ENCODE data around the gene MAPK1. TPM values are rescaled to one million over a fixed set of nuclear protein-coding genes. Genes with fewer than 3 reads are reported as not detected.

The MAPK1 gene
- total and polyA plus RNA-seq, 2 donors (not counting 3 experiments of a cell fraction or from before 2014, with no cell fraction given) = 50.9 to 163 TPM

GRCh38 chr22:21753374-21754111 is 113.9 kb downstream of the MAPK1 start:
- POLR2A ChIA-PET = no interaction called here
- no peak for DNase-seq (ENCODE audit: low read depth, low spot score)
- dilution Hi-C loops (cut with MboI; ENCODE audit: extremely low pct_ligation_motif_present, low sequenced_read_pairs) = no loop called here

More at GRCh38 chr22:21753374-21754111, 113.9 kb downstream of the MAPK1 start:
- no TSS peak for BruUV-seq (replicated peaks)
- no peaks in the 10 kb centered on the region for H3K9me1 ChIP-seq (replicated peaks; ENCODE audit: control insufficient read depth, extremely low read depth, insufficient read depth, low read length)
- H3K79me2 ChIP-seq (ENCODE audit: control insufficient read depth, insufficient read depth, low read length) = no peaks in the 10 kb centered on the region
- no peak overlapping the region for H3K9ac ChIP-seq (replicated peaks; ENCODE audit: extremely low read depth, insufficient read depth, low read length)
- intact Hi-C loops (cut with micrococcal nuclease) = no loop called here
- no peak overlapping the region for H3K4me3 ChIP-seq (replicated peaks in 1 of 3; ENCODE audit: insufficient read depth in 1 of 3, low read depth in 1 of 3, low read length in 3 of 3)
- no peak overlapping the region for H3K27ac ChIP-seq (ENCODE audit: insufficient read depth, low read depth, low read length)
- no peak overlapping the region for H2AFZ ChIP-seq (ENCODE audit: low read depth, low read length)
- CTCF ChIA-PET = interaction anchor here (0.7 kb wide), 1 partner anchor 33 kb away, joined by 4 read pairs; no protein-coding TSS in a partner anchor
- peaks cover 0 to 4% of the 10 kb centered on the region in 2 experiments for H3K36me3 ChIP-seq (ENCODE audit: control insufficient read depth in 2 of 2, extremely low read depth in 1 of 2, insufficient read depth in 2 of 2, low read length in 2 of 2)
- H3K27me3 ChIP-seq (ENCODE audit: control insufficient read depth in 2 of 2, insufficient read depth in 2 of 2, low read length in 2 of 2) = no peaks in the 10 kb centered on the region
- H3K9me3 ChIP-seq (replicated peaks; ENCODE audit: control insufficient read depth, insufficient read depth, low read length) = no peaks in the 10 kb centered on the region
- no peak overlapping the region for H3K4me2 ChIP-seq (ENCODE audit: insufficient read depth, low read length)
- no peaks in the 10 kb centered on the region for H4K20me1 ChIP-seq (replicated peaks; ENCODE audit: control insufficient read depth, extremely low read depth, insufficient read depth, low read length)
- TF ChIP-seq GATA2 (IDR thresholded peaks at IDR 0.05; ENCODE audit: insufficient read depth, insufficient read length, low read depth, low read length) = no peak
- no peak for TF ChIP-seq POLR2A (IDR thresholded peaks at IDR 0.05; ENCODE audit: low read depth, low read length)
- TF ChIP-seq POLR2AphosphoS5 (IDR thresholded peaks at IDR 0.05; ENCODE audit: insufficient read depth, low read depth, low read length) = no peak
- TF ChIP-seq, protein P1, sequence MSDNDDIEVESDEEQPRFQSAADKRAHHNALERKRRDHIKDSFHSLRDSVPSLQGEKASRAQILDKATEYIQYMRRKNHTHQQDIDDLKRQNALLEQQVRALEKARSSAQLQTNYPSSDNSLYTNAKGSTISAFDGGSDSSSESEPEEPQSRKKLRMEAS (IDR thresholded peaks at IDR 0.05; ENCODE audit: insufficient read depth, insufficient read length) = no peak
- TF ChIP-seq, protein P2, sequence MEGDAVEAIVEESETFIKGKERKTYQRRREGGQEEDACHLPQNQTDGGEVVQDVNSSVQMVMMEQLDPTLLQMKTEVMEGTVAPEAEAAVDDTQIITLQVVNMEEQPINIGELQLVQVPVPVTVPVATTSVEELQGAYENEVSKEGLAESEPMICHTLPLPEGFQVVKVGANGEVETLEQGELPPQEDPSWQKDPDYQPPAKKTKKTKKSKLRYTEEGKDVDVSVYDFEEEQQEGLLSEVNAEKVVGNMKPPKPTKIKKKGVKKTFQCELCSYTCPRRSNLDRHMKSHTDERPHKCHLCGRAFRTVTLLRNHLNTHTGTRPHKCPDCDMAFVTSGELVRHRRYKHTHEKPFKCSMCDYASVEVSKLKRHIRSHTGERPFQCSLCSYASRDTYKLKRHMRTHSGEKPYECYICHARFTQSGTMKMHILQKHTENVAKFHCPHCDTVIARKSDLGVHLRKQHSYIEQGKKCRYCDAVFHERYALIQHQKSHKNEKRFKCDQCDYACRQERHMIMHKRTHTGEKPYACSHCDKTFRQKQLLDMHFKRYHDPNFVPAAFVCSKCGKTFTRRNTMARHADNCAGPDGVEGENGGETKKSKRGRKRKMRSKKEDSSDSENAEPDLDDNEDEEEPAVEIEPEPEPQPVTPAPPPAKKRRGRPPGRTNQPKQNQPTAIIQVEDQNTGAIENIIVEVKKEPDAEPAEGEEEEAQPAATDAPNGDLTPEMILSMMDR (IDR thresholded peaks at IDR 0.05; ENCODE audit: extremely low read depth in 1 of 2, insufficient read depth in 1 of 2, low read depth in 1 of 2, low read length in 2 of 2) = no peak
- TF ChIP-seq JUN (IDR thresholded peaks at IDR 0.05; ENCODE audit: borderline replicate concordance, insufficient read depth, insufficient read length, low read depth) = no peak
- TF ChIP-seq FOS (IDR thresholded peaks at IDR 0.05; ENCODE audit: borderline replicate concordance, insufficient read depth, low read length) = no peak
- TF ChIP-seq MYC (IDR thresholded peaks at IDR 0.05; ENCODE audit: low read depth, low read length) = no peak
- TF ChIP-seq EZH2 (IDR thresholded peaks at IDR 0.05; ENCODE audit: borderline replicate concordance, low read depth, low read length, severe bottlenecking) = no peak
- FAIRE-seq = no peak
- peaks cover 17% of the 10 kb centered on the region for H3K4me1 ChIP-seq (ENCODE audit: control insufficient read depth, extremely low read depth, insufficient read depth, low read length)

Data from endothelial cell of umbilical vein (primary cell).